Measurements from ENCODE around the gene ARL8B. TPM values are rescaled to one million over a fixed set of nuclear protein-coding genes. Genes with fewer than 3 reads are reported as not detected.

The ARL8B gene
- total RNA-seq, 2 donors from 2014 or later = 39.7 to 78.1 TPM

- Mint-ChIP-seq H3K9me3 (no peaks in the 10 kb centered on the region), H3K27ac (peak overlapping the region; percentile 83 to 87), H3K36me3 (peaks cover 58 to 87% of the 10 kb centered on the region in 2 donors)
- ATAC-seq (peak; percentile 89 to 93), DNase-seq (ENCODE audit: low spot score in 2 of 2) (peak in 1 of 2 donors; percentile 79)
Measured at GRCh38 chr3:5205165-5205941, 83.3 kb downstream of the ARL8B start.

GRCh38 chr3:5210926-5211325 is 88.8 kb downstream of the ARL8B start:
- Mint-ChIP-seq H3K36me3 (peaks cover 59 to 95% of the 10 kb centered on the region in 2 donors), H3K27ac (peak overlapping the region in 1 of 2 donors; percentile 66), H3K9me3 (no peaks in the 10 kb centered on the region)
- no peak for ATAC-seq
- DNase-seq (ENCODE audit: low spot score in 2 of 2) = no peak

GRCh38 chr3:5212628-5213573 is 90.8 kb downstream of the ARL8B start:
- Mint-ChIP-seq H3K9me3 (no peaks in the 10 kb centered on the region), H3K36me3 (peaks cover 46 to 86% of the 10 kb centered on the region in 2 donors), H3K27ac (peak overlapping the region; percentile 45 to 93)
- no peak for DNase-seq (ENCODE audit: low spot score in 2 of 2)
- peak; percentile 23 to 27 for ATAC-seq

- Mint-ChIP-seq H3K27ac (peak overlapping the region; percentile 45 to 93), H3K36me3 (peaks cover 39 to 82% of the 10 kb centered on the region in 2 donors), H3K9me3 (no peaks in the 10 kb centered on the region)
- peak in 1 of 2 donors; percentile 25 for ATAC-seq
- no peak for DNase-seq (ENCODE audit: low spot score in 2 of 2)
Measured at GRCh38 chr3:5213574-5213966, 91.5 kb downstream of the ARL8B start.

GRCh38 chr3:5214352-5214751 is 92.3 kb downstream of the ARL8B start:
- ATAC-seq (no peak), DNase-seq (ENCODE audit: low spot score in 2 of 2) (no peak)
- Mint-ChIP-seq H3K36me3 (peaks cover 38 to 79% of the 10 kb centered on the region in 2 donors), H3K9me3 (no peaks in the 10 kb centered on the region), H3K27ac (peak overlapping the region; percentile 45 to 93)

GRCh38 chr3:5217824-5218595 is 95.9 kb downstream of the ARL8B start:
- DNase-seq (ENCODE audit: low spot score in 2 of 2) = no peak
- peaks cover 20 to 47% of the 10 kb centered on the region in 2 donors for H3K36me3 Mint-ChIP-seq
- no peaks in the 10 kb centered on the region for H3K9me3 Mint-ChIP-seq
- no peak for ATAC-seq
- peak overlapping the region in 1 of 2 donors; percentile 69 for H3K27ac Mint-ChIP-seq

- Mint-ChIP-seq H3K9me3 (no peaks in the 10 kb centered on the region), H3K36me3 (peaks cover 14 to 39% of the 10 kb centered on the region in 2 donors), H3K27ac (no peak overlapping the region)
- DNase-seq (ENCODE audit: low spot score in 2 of 2) = no peak
- no peak for ATAC-seq
Measured at GRCh38 chr3:5218815-5219214, 96.7 kb downstream of the ARL8B start.

- DNase-seq (ENCODE audit: low spot score in 2 of 2) (no peak), ATAC-seq (no peak)
- H3K27ac Mint-ChIP-seq = no peak overlapping the region
- peaks cover 10 to 35% of the 10 kb centered on the region in 2 donors for H3K36me3 Mint-ChIP-seq
- no peaks in the 10 kb centered on the region for H3K9me3 Mint-ChIP-seq
Measured at GRCh38 chr3:5219216-5219615, 97.1 kb downstream of the ARL8B start.

GRCh38 chr3:5220193-5220592 is 98.1 kb downstream of the ARL8B start:
- peak overlapping the region; percentile 68 to 72 for H3K27ac Mint-ChIP-seq
- peaks cover 9 to 25% of the 10 kb centered on the region in 2 donors for H3K36me3 Mint-ChIP-seq
- H3K9me3 Mint-ChIP-seq = no peaks in the 10 kb centered on the region
- peak; percentile 32 to 45 for ATAC-seq
- DNase-seq (ENCODE audit: low spot score in 2 of 2) = no peak

GRCh38 chr3:5220667-5221431 is 98.8 kb downstream of the ARL8B start:
- H3K9me3 Mint-ChIP-seq = no peaks in the 10 kb centered on the region
- H3K36me3 Mint-ChIP-seq = peaks cover 4 to 18% of the 10 kb centered on the region in 2 donors
- DNase-seq (ENCODE audit: low spot score in 2 of 2) = no peak
- H3K27ac Mint-ChIP-seq = peak overlapping the region in 1 of 2 donors; percentile 68
- ATAC-seq = peak; percentile 14 to 67

GRCh38 chr3:5221701-5222100 is 99.6 kb downstream of the ARL8B start:
- DNase-seq (ENCODE audit: low spot score in 2 of 2) (no peak), ATAC-seq (no peak)
- peak overlapping the region; percentile 68 to 79 for H3K27ac Mint-ChIP-seq
- peaks cover 4 to 15% of the 10 kb centered on the region in 2 donors for H3K36me3 Mint-ChIP-seq
- no peaks in the 10 kb centered on the region for H3K9me3 Mint-ChIP-seq

GRCh38 chr3:5222283-5223005 is 100.4 kb downstream of the ARL8B start:
- DNase-seq (ENCODE audit: low spot score in 2 of 2) (no peak), ATAC-seq (no peak)
- Mint-ChIP-seq H3K27ac (no peak overlapping the region), H3K36me3 (peaks cover 0 to 8% of the 10 kb centered on the region in 2 donors), H3K9me3 (no peaks in the 10 kb centered on the region)

- ATAC-seq = no peak
- Mint-ChIP-seq H3K27ac (no peak overlapping the region), H3K9me3 (no peaks in the 10 kb centered on the region), H3K36me3 (no peaks in the 10 kb centered on the region)
- no peak for DNase-seq (ENCODE audit: low spot score in 2 of 2)
Measured at GRCh38 chr3:5226783-5227182, 104.7 kb downstream of the ARL8B start.

GRCh38 chr3:5227812-5228211 is 105.7 kb downstream of the ARL8B start:
- ATAC-seq (no peak), DNase-seq (ENCODE audit: low spot score in 2 of 2) (no peak)
- H3K36me3 Mint-ChIP-seq = no peaks in the 10 kb centered on the region
- H3K27ac Mint-ChIP-seq = no peak overlapping the region
- no peaks in the 10 kb centered on the region for H3K9me3 Mint-ChIP-seq

- H3K27ac Mint-ChIP-seq = no peak overlapping the region
- no peak for ATAC-seq
- no peaks in the 10 kb centered on the region for H3K36me3 Mint-ChIP-seq
- H3K9me3 Mint-ChIP-seq = no peaks in the 10 kb centered on the region
- no peak for DNase-seq (ENCODE audit: low spot score in 2 of 2)
Measured at GRCh38 chr3:5229414-5229813, 107.3 kb downstream of the ARL8B start.
